ENCODE measurements around the gene CCDC88C.
A peak's percentile ranks its signal among the peaks of the same experiment; 100 is the strongest.

The CCDC88C gene

DNA sequence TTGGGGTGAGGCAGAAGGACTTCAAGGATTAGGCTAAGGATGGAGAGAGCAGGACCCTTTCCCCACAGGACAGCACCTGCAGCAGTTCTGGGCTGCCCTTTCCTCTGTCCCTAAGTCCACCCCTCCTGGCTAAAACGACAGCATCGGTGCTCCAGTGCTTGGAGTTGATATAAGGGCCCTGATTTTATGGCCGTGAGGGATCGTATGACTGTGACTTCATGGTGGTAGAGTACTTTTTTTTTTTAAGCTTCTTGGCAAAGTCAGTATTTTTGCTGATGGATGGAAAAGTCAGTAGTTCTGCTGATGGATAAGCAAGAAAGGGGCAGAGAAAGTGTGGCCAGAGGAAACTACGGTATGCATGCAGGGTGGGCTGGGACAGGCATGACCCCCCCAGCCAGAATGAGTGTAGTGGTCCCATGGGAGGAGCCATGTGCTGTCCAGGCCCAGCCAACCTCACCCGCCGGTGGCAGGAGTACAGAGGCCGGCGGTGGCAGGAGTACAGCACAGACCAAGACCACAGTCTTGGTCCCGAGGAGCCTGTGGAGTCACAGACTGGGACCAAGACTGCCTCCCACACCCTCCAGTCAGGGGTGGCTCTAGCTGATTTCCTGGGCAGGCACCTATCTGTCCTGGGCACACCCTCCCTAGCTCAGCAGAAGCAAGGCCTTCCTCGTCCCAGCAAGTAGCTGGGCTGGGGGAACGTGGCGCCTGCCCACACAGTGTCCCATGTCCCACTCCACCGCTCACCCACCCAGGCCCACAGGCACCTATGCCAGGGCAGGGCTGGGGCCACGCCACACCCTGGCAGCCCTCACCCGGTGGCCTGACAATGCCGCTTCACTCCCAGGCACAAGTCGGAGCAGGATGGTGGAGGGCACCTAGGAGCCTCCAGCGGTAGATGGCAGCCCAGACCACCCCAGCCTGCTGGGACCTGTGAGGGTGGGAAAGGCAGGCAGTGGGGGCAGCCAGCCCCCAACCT, 46.3 kb downstream of the CCDC88C start:
- H3K4me3 ChIP-seq (replicated peaks in 1 of 2; ENCODE audit: low read depth in 2 of 2, low read length in 2 of 2) = no peak overlapping the region
- no peak for DNase-seq (ENCODE audit: low read depth in 2 of 2)
- TF ChIP-seq, protein P1, sequence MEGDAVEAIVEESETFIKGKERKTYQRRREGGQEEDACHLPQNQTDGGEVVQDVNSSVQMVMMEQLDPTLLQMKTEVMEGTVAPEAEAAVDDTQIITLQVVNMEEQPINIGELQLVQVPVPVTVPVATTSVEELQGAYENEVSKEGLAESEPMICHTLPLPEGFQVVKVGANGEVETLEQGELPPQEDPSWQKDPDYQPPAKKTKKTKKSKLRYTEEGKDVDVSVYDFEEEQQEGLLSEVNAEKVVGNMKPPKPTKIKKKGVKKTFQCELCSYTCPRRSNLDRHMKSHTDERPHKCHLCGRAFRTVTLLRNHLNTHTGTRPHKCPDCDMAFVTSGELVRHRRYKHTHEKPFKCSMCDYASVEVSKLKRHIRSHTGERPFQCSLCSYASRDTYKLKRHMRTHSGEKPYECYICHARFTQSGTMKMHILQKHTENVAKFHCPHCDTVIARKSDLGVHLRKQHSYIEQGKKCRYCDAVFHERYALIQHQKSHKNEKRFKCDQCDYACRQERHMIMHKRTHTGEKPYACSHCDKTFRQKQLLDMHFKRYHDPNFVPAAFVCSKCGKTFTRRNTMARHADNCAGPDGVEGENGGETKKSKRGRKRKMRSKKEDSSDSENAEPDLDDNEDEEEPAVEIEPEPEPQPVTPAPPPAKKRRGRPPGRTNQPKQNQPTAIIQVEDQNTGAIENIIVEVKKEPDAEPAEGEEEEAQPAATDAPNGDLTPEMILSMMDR (IDR thresholded peaks at IDR 0.05; ENCODE audit: low read depth, low read length) = no peak

DNA sequence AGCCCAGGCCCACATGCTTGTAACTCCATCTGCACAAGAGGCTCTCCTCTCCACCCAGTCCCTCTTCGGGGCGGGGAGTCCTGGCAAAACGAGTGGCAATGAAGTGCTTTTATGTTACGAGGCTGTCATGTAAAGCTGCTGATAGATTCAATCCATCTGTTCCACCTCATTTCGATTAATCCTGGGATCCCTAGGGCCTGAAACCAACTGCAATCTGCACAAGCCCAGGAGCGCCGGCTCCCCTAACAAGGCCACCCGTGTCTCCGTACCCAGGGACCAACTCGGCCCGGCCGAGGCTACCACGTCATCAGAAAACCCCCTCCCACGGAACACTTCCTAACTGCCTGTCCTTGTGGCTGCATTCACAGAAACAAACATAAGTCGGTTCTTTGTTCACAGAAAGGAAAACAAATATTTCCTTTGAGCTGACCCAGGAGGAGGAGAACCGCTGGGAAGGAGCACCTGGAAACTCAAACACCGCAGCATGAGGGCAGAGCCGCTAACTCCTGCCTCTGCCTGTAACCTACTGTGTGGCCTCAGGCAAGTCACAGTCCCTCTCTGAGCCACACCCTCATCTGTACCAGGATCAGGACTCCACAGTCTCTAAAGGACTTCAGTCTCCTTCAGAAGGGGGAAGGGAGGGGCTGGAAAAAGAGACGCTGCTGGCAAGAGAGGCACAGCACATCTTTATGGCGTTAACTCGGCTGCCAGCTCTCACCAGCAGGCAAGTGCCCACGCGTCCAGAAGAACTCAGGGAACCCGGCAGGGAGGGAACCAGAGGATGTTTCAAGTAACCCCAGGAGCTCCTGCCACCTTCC, 47.8 kb downstream of the CCDC88C start:
- H3K4me3 ChIP-seq (replicated peaks in 1 of 2; ENCODE audit: low read depth in 2 of 2, low read length in 2 of 2) = no peak overlapping the region
- TF ChIP-seq, protein P1 (IDR thresholded peaks at IDR 0.05; ENCODE audit: low read depth, low read length) = no peak
- DNase-seq (ENCODE audit: low read depth in 2 of 2) = no peak

DNA sequence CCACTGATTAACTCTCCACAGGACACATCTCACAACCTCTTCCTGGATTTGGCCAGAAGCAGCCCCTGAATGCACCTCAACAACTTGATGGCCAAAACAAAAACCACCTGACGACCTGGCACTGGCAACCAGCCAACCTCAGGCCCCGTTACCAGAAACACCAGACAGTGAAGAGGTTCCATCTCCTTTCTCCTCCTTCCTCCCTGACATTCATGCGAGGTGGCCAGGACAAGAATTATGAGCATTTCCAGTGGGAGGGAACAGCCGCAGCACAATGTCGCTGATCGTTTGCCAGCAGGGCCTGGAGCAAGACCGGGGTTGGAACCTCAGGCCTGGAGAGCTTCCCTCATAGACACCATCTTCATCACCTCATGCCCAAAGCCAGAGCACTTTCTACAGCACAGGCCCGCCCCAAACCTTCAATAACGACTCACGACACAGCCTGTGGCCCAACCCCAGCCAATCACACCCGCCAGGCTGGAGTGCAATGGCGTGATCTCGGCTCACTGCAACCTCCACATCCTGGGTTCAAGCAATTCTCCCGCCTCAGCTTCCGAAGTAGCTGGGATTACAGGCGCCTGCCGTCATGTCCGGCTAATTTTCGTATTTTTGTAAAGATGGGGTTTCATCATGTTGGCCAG, 48.7 kb downstream of the CCDC88C start:
- TF ChIP-seq, protein P1 (IDR thresholded peaks at IDR 0.05; ENCODE audit: low read depth, low read length) = no peak
- H3K4me3 ChIP-seq (replicated peaks in 1 of 2; ENCODE audit: low read depth in 2 of 2, low read length in 2 of 2) = no peak overlapping the region
- DNase-seq (ENCODE audit: low read depth in 2 of 2) = no peak

DNA sequence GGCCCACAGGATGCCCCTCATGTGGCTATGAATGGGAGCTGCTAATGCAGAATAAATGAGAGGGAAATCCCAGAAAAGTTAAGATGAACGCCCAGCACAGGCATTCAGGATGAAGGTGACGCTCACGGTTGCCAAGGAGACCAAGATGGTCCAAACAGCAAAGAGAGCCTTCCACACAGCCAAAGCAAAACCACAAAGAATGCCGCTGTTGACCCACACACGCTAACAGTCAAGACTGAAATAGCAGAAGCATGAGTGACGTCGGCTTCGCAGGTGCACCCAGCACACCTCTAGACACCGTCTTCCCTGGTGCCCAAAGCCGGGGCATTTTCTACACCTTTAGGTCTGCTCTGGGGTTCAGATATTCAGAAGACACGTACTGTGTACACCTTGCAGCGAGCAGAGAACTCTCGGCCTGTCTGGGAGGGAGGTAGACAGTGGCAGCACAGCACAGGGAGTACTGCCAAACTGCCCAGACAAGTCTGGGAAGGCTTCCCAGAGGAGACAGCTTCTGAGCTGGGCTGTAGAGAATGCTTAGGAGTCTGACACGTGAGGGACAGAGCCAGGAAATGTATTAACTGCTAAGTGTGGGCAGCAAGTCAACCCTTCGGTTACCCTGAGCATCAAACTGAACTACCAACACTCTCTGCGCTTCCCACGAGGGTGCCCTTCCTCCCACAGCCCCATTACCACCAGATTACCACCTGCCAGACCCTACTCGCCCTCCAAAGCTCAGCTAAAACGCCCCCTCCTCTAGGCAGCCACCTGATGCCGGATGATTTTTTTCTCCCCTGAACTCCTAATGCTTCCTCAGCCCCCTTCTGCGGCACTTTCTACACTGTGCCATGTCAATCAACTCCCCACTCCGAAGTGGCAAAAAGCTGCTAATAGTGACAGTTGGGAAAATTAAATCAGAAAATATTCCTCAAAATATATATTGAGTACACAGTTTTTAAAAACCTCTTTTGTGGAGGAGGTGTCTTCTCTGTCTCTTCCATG, 50.1 kb downstream of the CCDC88C start:
- H3K4me3 ChIP-seq (replicated peaks in 1 of 2; ENCODE audit: low read depth in 2 of 2, low read length in 2 of 2) = no peak overlapping the region
- TF ChIP-seq, protein P1 (IDR thresholded peaks at IDR 0.05; ENCODE audit: low read depth, low read length) = no peak
- peak; percentile 9 to 26 for DNase-seq (ENCODE audit: low read depth in 2 of 2)

DNA sequence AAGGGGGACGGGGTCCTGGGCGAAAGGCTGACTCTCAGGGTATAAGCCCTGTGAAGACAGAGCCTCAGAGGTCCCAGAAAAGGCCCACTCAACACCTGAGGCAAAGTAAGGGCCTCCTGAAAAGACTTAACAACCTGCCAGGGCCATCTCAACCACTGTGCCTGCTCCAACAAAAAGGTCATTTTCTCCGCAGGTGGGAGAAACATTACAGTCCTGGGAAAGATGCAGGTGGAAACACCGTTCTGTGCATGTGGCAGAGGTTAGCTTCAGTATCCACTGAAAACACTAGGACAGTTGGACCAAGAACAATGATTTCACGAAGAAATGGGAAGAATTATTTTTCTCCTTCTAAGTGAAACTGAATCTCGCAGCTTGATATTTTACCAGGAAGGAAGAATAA, 50.9 kb downstream of the CCDC88C start:
- TF ChIP-seq, protein P1 (IDR thresholded peaks at IDR 0.05; ENCODE audit: low read depth, low read length) = no peak
- no peak for DNase-seq (ENCODE audit: low read depth in 2 of 2)
- H3K4me3 ChIP-seq (replicated peaks in 1 of 2; ENCODE audit: low read depth in 2 of 2, low read length in 2 of 2) = no peak overlapping the region

Data from cardiac fibroblast (primary cell).